ENCODE data around the gene RNF13.
"Not testable (repeated sequence)": the region's sequence is repeated elsewhere in the genome, so short reads cannot be mapped to it uniquely, and the experiment has no call there.

RNF13 gene

DNA sequence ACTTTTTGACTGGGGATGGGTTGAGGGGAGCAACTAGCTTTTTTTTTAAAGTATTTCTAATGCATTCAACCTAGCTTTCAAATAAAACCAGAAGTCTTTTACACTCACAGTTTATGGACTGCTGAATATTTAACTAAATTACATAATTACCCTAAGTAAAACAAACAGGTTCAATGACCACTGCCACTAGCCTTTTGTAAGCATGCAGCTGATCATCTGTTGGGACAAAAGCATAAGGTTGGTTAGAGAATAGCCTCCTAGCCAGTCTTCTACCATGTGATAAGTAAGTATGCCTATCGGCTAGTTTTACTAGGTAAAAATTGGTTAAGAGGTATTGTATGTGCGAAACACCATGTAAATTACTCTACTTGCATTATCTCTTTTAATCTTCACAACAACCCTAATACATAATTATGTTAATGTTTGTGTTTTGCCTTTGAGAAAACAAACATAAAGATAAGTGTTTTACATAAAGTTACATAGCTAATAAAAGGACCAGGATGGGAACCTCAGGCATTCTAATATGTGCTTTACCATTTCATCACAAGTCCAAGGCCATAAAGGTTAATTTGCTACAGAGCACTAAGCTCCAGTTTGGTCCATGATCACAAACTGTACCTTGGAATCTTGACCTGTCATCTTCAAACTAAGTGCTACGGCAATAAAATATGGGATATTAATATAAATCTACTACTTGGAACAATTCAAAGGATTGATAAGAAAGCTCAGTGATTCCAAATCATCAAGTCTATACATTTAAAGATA, 144.5 kb downstream of the RNF13 start:
- no peak for DNase-seq (ENCODE audit: low read depth)

DNA sequence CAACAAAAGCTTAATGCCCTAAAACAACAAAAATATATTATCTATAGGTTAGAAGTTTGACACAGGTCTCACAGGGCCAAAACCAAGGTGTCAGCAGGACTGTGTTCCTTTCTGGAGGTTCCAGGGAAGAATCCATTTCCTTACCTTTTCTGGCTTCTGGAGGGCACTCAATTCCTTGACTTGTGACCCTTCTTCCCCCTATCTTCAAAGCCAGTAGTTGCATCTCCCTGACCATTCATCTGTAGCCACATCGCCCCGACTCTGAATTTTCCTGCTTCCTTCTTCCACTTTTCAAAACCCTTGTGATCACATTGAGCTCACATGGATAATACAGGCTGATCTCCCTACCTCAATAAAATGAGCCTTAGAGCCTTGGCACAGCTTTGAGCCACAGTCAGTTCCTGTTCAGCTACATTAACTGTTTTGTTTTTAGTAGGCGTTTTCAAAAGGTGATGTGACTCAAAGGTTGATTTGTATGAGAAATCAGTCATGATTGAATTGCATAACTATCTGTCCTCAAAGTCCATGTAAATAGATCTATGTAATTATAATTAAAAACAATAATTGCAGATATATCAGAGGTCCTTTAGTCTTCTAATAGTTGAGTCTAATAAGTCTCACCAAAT, 145.3 kb downstream of the RNF13 start:
- DNase-seq (ENCODE audit: low read depth) = no peak

DNA sequence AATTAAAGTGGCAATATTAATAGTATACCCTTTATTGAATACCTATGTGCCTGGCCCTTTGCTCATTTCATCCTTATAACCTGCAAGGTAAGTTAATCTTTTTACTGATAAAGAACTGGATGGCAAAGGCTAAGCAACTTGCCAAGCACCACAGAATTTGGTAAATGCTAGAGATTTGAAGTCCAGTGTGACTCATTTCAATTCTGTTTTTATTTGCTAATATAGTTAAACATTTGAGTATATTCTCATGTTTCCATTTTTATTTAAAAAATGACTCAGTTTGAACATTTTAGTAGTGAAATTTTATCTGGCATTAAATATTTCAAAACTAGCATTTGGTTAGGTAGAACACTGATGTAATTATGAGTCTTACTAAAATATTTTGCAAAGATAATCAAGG, 146.4 kb downstream of the RNF13 start:
- no peak for DNase-seq (ENCODE audit: low read depth)

DNA sequence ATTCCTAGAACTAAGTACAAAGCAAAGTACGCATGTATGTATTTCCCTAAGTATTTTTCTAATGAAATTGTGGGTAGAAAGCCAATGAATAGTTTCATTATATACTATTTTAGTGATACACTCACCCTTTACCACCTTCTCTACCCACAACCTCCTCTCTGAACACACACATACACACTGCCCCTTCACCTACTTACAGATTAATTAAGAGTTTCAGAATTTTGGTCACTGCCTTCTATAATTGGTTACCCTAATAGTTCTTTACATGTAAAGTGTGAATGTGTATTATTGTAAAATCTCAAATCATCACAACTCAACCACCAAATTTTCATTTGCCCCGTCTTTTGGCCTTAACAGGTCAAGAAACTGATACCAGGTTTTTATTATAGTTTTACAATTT, 150.5 kb downstream of the RNF13 start:
- DNase-seq (ENCODE audit: low read depth) = no peak

DNA sequence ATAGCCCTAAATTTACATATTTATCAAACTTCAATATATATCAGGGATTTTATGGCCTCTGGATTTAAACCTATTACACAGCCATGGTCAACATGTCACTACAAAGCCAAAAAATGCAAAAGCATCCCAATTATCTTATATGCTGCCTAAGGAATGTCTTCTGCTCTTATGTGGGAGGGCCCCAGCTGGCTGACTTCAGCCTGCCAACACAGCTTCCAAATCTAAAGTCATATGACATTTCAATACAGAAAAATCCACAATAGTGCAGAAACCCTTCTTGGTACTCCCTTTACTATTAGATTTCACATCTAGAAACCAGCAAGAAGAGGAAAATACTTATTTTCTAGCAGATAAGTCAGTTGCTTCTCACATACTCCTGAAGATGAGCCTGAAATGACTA, 151.3 kb downstream of the RNF13 start:
- DNase-seq (ENCODE audit: low read depth) = no peak

DNA sequence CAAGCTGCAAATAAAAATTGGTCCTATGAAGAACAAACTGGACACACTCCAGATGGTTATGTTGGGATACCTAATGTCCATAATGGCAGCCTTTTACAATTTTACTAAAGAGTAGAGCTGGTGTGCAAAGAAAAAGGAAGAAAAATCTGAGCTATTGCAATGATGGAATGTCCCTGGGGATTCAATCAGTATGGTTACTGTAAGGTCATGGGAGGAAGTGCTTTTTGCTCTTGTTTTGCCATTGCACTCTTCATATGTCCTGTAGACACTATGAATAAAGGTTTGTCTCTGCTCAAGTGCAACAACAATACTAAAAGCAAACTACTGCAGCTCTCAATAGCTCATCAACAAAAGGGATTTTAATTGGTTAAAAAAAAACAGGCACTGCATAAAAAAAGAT, 152.3 kb downstream of the RNF13 start:
- DNase-seq (ENCODE audit: low read depth) = no peak

DNA sequence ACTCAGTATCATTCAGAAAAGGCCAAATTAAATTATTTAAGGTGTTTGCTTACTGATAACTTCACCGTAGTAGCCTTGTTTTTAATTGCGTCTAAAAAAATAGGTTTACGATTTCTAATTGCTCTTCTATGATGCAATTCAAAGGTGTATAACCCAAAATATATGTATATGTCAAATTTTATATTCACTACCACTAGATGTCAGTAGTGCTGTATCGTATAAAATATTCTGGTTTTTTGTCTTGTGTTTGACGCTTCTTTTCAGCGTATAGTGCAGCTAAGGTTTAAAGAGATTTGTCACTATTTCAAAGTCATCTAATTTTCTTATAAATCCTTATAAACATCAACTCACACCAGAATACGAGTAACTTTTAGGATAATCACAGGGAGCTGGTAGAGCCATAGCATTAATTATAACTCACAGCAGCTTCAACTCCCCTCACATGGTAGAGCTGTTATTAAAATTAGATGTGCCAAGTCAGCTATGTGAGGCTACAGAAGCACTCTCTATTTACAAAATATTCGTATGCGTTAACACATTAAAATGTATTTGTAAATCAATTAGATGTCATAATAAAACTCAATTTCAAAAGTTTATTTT, 154.2 kb downstream of the RNF13 start:
- DNase-seq (ENCODE audit: low read depth) = peak; percentile 65

DNA sequence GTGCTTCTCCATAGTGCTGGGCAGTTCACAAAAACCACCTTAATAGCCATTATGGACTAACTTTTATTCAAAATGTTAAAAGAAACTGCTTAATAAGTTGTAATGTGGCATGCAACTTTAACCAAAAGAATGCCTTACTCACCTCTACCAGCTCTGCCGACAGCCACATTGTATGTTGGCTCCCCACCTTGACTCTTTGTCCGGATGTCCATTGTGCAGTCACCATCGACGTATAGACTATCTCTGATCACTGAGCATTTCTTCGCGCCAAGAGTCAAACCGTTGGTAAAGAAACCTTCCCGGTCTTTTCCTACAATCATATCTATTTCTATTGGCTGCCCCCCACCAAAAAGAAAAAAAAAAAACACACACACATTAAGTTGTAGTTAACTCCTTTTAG, 155.2 kb downstream of the RNF13 start:
- DNase-seq (ENCODE audit: low read depth) = no peak

DNA sequence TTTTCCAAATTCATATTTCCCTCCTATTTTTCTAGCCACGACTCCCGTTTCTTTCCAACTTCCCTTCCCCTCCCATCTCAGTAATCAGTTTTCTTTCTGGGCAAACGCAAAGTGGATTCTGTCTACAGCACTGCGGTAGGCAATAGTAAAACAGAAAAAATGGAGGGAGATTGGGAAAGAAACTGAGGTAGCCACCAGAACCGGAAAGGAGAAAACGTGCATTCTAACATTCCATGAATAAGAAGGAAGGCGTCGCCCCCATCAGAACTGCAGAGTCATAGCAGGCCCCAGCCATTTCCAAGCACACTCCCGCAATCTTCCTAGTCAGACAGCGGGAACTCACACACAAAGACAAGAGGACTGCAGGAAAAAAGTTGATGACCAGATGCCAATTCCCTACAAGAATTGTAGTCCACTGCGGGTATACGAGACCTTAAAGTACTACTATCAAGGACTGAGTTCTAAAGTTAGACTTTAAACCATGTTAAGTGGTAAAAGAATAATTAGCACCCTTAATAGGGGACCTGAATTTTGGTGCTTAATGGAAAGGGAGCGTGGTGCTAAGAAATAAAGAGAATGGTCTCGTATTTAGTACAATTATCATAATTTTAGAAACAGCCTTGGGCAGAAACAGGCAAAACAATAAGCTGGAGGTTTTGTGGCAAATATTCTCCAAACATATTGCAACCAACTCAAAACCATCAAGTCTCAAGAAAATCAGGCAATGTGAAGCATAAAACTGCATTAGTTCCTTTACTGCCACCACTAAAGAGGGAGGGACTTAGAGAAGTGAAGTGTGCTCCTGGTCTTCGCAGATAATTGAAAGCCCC, 156.3 kb downstream of the RNF13 start:
- peak; percentile 67 for DNase-seq (ENCODE audit: low read depth)

DNA sequence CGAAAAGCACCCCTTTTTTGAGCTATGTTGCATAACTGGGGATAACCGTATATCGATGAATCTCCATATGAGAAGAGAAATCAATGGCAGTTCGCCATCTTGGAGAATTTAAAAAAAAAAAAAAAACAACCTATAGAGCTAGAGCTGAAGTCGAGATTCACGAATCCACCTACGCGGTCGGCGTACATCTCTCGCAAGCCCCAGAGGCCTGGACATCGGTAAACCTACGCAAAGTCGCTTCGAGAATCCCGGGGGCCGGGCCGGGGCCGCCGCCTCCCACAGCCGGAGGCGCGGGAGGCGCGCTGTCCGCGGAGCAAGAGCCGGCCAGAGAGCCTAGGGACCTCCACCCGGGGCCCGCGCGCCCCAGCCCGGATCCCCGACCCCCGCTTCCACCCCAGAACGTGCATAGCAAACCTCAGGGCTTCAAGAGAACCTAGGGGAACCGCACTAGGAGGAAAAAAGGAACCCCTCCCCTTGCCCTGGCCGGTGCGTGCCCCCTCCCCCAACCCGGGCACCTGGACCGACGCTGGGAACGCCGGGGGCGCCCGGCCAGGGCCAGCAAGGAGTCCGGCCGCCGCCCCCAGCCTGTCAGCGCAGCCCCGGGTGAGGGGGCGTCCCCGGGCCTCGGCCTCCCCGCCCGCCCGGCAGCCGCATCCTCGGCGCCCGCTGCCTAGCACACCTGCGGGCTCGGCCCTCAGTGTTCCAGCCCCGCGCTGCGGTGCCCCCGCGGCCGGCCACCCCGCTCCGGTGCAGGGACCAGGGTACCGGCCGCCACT, 157.1 kb downstream of the RNF13 start:
- peak; percentile 66 for DNase-seq (ENCODE audit: low read depth)

DNA sequence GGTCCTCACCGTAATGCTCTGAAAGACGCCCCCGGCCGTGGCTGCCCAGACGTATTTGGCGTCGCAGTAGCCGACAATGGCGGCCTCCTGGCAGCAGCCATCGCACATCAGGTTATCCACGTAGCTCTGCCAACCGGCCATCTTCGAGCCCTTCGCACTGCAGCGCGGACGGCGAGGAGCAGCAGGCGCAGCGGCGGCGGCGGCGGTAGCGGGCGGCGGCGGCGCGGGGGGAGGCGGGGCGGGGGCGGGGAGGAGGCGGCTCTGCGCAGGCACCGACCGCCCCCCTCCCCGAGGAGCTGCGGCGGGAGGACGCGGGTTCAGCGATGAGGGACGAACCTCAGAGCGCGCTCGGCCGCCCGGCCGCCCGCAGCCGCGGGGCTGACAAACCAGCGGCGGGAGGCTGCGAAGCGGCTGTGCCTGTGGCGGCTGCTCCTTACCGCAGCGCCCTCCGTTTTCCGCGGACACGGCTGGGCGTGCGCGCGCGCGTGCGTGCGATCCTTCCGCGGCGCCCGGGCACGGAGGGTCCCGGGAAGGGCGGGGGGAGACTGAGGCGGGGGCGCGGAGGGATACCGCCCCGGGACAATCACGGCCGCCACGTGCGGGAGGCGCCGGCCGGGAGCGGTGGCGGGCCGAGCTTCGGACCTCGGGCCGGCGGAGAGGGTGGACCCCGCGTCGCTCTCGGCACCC, 157.8 kb downstream of the RNF13 start, which contains the start of gene PFN2:
Gene PFN2, minus strand, starts transcription at position 180 of the 687 bp plus-strand sequence. Its CDS starts 39 bp downstream, at position 141.
- DNase-seq (ENCODE audit: low read depth) = peak; percentile 33

DNA sequence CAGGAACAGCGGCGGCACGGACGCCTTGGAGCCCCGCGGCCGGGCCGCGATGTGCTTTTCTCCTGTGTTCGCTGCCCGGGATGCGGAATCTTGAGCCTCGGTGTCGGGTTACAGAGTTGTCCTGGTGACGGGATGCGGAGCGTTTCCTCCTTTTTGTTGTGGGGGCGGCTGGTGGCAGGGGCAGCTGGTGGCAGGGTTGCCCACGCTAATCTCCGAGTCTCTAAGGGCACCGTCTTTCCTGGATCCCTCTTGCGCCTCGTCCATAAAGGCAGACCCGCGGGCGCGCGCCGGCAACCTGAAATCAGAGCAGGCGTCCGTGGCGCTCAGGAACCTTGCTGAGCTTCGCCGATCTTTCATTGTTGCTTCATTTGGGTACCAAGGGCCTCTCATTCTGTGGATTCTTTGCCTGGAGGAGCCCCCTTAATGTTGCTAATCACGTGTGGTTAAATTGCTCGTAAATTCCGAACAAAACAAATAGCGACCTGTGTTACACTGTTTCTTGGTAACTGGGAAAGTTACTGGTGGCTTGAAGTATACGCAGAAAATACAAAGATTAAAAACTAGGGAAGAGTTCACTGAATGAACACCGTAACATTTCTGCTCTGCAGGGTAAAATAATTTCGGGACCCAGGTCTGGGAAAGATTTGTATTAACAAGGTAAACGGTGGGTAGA, 158.5 kb downstream of the RNF13 start:
- peak; percentile 51 for DNase-seq (ENCODE audit: low read depth)

DNA sequence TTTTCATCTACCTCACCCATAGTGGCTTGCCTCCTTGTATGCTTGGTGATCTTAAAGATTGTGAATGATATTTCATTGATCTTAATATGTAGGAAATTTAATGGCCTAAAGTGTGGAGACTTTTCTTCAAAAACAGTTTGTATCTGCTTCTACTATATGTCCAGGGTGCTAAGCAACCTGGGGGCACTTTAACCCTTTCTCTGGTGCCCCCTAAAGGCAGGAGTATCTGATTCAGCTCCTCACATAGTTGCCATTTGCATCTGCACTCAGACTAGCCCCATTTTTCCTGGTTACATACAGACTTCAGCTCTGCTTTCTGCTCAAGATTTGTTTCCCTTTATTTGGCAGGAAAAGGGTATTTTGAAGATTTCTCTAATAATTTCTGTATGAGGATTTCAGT, 162.9 kb downstream of the RNF13 start:
- no peak for DNase-seq (ENCODE audit: low read depth)

DNA sequence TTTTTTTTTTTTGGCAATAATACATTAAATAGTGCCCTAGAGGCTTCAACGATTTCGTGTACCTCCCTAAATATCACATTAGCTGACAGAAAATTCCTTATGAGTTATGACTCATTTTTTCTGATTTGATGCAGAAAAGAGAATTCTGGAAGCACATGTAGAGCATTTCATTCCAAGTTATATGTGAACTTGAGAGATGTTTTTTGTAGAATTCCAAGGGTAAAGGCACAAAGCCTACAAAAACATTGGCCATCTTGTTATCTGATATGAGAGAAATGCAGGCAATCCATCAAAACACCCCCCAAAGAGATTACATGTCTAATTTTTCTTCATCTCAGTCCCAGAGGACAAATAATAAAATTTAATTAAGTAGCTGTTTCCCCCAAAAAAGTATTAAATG, 164.4 kb downstream of the RNF13 start:
- no peak for DNase-seq (ENCODE audit: low read depth)

DNA sequence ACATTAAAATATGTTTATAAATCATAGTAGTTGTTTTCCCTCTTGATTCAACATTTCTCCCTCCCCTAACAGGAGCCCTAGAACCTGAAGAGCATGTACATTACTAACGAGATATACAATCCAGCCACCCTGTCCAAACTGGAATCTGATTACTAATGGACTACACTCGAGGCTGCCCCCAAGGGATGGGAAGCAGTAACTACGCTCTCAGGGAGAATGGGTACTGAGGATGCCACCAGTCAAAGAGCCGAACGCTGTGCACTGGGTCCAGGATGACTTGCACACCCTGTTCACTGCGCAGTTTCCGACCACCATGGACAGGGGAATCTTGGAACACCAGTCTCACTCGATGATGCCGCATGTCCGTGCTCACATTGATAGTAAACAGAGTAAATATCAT, 169.0 kb downstream of the RNF13 start:
- DNase-seq (ENCODE audit: low read depth) = not testable (repeated sequence)

DNA sequence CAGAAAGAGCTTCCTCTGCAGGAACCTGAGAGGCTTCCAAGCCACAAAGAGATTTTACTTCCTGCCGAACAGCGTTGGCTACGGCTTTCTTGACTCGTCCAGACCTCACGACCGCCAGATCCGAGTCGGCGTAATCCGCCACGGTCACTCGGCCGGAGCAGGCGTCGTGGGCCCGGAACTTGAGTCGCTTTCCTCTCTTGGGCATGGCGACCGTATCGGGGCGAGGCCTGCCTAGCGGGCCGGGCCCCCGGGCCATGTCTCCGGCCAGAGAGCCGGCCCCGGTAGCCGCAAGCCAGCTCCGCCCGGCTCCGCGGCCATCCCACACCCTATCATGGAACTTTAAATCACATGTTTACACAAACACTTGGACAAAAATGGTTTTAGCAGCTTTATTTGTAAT, 170.0 kb downstream of the RNF13 start:
- DNase-seq (ENCODE audit: low read depth) = not testable (repeated sequence)

DNA sequence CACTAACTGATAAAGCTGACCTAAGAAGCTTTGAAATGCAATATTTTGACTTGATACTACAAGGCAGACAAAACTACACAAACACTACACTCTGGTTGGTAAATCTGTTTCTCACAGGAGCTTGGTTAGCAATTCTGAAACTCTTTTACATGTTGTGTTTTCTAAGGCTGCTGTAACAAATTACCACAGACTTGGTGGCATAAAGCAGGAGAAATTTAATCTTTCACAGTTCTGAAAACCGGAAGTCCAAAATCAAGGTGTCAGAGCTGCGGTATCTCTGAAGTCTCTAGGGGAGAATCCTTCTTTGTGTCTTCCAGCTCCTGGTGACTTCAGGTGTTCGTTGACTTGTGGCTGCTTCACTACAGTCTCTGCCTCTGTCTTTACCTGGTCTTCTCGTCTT, 170.6 kb downstream of the RNF13 start:
- no peak for DNase-seq (ENCODE audit: low read depth)

DNA sequence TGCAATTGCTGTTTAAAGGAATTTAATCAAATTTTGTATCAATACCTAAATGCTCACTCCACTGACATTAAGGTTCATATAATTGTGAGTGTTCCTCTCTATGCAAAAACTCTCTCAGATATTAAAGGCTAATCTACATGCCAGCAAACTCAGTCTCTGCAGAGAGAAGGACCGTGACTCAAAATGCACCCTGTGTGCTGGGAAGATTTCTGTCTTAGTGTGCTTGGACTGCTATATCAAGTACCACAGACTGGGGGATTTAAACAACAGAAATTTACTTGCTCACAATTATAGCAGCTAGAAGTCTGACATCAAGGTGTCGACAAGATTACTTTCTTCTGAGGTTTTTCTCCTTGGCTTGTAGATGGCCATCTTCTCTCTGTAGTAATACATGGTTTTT, 176.3 kb downstream of the RNF13 start:
- DNase-seq (ENCODE audit: low read depth) = no peak

DNA sequence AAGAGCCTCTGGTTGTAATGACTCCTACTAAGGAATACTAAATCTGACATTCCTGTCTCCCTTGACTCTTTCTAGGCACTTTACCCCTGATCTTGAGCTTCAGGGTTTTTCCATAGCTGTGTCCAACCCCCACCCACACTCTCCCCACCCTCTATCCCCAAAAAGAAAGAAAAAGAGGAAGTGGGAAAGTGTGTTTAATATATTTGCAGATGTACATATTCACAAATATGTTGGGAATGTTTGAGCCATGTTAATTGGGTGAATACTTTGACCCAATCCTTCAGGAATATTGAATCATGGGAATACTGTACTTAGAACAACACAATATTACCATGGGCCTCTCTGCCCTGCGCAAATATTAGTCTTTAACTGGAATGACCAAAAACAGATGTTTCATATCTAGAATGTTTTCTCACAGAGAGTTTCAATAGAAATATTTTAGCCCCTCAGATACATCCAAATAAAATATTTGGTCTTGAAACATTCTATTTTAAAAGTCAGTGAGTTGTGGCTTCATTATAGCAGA, 177.5 kb downstream of the RNF13 start:
- DNase-seq (ENCODE audit: low read depth) = no peak

DNA sequence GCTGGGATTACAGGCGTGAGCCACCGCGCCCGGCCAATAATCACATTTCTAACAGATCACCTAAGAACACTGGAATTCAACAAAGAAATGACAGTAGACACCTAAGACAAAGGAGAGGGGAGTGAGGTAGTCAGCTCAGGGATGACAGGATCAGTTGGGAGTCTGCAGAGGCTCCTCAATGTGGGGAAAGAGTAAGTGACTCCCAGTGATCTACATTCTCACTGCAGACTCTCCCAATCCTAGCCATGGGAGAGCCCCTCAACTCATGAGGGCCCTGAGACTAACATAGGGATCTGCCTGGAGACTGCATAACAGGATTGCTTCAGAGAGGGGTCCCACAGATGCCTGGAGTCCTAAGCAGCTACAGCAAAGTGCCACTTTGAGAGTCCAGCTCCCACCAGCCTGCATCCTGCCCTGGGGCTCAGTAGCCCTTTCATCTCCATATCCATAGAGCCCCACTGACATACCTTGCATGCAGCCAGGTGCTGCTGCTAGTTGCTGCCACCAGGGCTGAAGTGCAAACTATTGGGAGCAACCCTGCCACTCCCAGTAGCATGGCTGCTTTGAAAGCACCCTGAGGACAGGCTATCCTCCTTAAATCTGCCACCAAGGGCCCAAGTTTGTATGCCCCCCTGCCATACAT, 179.5 kb downstream of the RNF13 start:
- no peak for DNase-seq (ENCODE audit: low read depth)
